Measurements from ENCODE around the gene APOB.
A peak's percentile ranks its signal among the peaks of the same experiment; 100 is the strongest.
"Not testable (repeated sequence)": the region's sequence is repeated elsewhere in the genome, so short reads cannot be mapped to it uniquely, and the experiment has no call there.

The APOB gene

DNA sequence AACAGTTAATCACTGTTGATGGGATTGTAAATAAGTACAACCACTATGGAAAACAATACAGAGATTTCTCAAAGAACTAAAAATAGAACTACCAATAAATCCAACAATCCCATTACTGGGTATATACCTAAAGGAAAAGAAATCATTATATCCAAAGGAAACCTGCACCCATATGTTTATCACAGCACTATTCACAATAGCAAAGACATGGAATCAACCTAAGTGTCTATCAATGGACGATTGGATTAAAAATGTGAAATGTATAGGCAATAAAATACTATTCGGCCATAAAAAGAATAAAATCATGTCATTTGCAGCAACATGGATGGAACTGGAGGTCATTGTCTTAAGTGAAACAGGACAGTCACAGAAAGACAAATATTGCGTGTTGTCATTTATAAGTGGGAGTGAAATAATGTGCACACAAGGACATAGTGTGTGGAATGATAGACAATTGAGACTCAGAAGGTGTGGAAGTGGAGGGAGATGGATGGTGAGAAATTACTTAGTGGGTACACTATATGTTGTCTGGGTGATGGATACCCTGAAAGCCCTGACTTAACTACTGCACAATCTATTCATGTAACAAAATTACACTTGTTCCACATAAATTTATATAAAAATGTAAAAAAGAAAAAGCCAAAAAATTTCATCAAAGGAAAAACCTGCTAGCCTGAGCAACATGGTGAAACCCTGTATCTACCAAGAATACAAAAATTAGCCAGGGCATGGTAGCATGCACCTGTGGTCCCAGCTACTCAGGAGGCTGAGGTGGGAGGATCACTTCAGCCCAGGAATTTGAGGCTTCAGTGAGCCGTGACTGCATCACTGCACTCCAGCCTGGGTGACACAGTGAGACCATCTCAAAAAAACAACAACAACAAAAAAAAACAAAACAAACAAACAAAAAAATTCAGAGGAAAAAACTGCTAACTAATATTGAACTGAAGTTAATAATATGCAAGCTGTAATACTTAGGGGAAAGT is 12.6 kb downstream of the APOB start:
- DNase-seq: no peak

DNA sequence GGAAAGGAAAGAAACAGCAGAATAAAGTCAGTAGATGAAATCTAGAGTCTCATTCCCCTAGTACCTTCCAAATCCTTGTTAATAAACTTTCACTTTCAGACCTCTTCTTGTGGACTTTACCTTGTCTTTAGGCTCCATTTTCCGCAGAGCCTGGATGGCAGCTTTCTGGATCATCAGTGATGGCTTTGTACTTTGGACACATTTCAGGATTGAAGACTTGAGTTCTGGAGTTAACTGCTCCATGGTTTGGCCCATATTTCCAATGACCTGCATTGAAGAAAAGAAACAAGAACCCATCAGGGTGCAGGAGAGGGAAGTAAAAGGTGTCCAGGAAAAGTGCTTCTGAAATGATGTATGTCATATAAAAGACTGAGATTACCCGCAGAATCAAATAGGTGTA is 14.4 kb downstream of the APOB start:
- DNase-seq: no peak

DNA sequence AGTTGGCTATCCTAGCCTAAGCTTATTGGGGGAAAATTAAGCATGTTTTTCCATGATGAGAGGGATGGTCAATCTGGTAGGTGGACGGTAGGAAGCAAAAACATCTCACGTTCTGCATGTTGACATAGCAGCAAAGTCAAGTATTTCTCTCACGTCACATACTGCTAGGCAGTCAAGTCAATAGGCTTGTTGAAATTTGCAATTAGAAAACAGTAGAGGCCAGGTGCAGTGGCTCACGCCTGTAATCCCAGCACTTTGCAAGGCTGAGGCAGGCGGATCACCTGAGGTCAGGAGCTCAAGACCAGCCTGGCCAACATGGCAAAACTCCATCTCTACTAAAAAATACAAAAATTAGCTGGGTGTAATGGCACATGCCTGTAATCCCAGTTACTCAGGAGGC is 14.9 kb downstream of the APOB start:
- DNase-seq: not testable (repeated sequence)

DNA sequence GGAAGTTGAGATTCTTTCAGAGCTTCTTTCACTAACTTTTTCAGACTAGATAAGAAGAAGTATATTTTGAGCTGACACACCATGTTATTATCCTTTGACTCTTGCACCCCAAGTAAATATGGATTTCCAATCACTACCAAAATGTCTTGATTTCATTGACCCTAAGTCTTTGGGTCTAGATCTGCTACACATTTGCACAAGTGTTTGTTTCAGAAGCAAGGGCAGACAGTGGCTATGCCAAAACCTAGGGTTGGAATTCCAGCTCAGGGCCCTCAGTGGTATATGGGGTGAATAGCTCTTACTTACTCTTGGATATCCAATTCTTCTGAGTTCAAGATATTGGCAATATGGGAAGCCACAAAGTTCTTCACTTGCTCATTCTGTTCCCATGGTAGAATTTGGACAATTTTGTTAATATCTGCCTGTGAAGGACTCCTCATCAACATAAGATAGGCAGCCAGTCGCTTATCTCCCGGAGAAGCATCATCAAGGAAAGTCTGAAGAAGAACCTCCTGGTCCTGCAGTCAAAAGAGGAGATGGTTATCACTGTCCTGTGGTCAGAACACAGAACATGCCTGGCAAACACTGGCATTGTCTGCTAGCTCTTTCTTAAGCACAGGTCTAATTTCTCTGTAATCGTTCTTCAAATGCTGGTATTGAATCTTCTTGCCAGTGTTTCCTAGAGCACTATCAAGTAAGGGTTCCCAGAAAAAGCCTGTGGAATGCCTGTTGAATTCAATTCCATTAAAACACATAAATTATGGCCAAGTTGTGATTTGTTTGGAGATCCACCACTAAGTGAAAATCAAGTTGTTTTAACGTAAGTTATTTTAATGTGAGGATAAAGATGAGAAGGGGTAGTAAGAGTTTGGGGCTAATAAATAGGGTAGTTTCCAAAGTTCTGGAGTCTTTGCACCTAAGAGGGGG is 15.6 kb downstream of the APOB start:
- DNase-seq: no peak

DNA sequence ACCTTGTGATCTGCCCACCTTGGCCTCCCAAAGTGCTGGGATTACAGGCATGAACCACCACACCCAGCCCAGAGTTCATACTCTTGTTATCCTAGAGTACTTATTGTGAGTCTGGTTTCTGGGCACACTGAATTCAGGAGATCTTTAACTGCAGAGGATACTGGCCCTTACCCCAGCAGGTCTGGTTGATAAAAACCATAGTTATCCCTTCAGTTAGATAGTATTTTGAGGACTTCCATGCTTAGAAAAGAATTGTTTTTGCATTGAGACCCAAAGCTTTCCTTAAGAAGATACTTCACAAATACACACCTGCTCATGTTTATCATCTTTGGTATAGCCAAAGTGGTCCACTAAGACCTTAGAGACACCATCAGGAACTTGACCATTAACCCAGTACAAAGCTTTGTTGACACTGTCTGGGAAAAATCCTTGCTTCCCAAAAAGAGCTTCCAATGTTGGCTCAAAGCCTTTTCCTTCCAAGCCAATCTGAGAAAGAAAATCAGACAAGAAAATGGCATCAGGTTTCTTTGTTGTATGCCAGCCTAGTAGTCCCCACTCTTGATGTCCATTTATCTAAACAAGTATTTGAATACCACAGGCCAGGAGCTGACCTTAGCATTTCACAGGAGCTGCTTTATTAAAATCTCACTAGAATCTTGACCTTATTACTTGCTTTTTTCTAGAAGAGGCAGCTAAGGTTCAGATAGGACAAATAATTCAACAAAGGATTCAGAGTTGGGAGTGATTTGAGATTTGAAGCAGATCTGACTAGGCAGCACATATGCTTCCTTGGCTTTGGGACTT is 17.2 kb downstream of the APOB start:
- DNase-seq: no peak

DNA sequence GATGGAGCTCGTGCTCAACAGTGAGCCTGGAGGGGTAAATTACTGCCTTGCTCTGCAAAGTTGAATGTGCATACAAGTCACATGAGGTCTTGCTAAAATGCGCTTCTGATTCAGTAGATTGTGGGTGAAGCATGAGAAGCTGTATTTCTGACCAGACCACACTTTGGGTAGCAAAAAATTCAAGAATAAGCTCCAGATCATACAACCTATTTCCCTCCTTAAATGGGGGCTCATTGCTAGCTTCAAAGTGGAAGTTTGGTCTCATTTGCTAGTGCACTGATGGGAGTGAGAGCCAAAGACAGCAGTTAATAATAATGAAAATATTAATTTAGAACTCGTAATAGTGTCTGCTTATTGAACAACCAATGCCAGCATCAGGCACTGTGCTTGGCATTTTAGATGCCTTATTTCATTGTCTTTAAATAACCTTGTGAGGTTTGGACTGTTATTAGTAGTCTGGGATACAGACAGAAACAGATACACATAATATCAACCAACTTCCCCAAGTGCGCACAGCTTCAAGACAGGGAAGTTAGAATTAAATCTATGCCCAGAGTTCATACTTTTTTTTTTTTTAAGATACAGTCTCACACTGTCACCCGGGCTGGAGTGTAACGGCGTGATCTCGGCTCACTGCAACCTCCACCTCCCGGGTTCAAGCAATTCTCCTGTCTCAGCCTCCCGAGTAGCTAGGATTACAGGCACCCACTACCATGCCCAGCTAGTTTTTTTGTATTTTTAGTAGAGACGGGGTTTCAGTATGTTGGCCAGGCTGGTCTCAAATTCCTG is 18.0 kb downstream of the APOB start:
- no peak for DNase-seq

DNA sequence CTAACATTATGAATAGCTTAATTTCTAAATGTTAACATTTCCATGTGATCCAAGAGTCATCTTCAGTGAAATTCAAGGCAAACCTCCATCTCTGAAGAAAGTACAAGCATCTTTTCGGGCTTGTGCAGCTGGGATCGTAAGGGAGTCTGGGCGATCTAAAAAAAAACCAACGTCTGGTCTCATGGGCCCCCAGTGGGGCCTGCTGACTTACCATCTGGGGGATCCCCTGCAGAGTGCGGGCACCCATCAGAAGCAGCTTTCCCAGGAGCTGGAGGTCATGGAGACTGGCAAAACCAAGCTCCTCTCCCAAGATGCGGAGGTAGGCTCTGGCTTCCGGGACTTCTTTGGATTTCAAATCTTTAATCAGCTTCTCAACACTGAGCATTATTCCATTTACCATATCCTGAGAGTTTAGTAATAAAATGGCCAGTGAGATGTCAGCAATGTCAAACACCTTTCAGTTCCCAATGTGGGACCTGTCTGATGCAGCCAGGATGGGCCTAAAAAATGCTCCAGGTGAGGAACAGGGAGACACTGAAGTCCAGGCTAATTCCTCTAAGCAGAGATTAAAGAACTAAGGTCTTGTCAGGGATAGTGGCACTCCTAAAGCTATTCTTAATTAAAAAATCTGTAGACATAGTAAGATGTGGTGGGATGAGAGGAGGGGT is 19.0 kb downstream of the APOB start:
- no peak for DNase-seq

DNA sequence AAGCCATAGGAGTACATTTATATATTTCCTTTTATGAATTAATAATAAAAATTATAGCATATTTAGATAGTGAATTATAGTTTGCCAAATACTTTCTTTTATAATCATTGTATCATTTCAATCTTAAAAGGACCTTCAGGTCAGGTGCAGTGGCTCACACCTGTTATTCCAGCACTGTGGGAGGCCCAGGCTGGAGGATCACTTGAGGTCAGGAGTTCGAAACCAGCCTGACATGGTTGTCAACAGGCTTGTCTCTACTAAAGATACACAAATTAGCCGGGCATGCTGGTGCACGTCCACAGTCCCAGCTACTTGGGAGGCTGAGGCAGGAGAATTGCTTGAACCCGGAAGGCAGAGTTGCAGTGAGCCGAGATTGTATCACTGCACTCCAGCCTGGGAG is 19.7 kb downstream of the APOB start:
- DNase-seq: no peak

DNA sequence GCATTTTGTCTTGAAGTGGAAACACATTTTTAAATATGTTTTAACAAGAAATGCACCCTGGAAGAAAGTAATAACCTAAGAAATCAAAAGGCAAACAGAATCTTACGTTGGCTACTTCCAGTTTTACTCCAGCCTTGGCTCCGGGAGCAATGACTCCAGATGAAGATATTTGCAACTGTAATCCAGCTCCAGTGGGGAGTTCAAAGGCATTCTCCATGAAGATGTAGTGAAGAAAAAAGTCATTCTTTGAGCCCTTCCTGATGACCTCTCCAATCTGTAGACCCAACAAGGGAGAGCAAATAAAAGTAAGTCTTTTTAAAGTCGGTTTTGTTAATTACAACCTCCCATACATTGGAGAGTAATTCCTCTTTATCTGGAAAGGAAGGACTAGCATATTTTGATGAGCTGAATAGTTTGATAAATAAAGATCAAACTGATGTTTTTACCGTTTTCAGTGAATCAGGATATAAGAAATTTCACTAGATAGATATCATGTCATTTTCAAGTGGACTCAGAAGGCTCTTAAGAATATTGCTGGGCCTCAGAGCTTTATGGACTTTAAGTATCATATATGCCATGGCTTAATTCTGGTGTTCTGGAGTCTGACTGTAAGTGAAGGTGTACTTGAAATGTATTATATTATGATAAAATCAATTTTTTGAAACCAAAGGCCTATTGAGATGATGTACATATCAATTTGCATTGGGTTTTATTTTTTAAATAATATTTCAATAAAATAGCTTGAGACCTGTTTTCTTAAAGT is 20.3 kb downstream of the APOB start:
- no peak for DNase-seq

DNA sequence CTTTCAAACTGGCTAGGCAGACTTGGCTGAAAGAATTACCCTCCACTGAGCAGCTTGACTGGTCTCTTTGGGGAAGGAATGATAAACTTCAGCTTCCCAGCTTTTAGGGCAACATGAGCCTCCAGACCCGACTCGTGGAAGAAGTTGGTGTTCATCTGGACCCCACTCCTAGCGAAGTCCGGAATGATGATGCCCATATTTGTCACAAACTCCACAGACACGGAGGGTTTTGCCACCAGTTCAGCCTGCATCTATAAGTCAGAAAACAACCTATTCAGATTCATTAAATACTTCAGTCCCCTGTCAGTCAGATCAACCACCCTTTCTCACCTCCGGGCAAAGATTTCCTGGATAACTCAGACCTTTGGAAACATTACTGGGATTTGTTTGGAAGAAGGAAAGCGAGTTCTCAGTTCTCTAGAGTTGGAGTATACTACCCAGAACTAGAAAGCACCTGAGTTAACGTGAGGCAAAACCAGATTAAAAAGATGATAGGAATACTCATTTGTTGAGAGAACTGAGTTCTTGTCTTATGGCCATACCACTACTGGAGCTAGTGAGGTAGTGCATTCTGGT is 21.0 kb downstream of the APOB start:
- no peak for DNase-seq

DNA sequence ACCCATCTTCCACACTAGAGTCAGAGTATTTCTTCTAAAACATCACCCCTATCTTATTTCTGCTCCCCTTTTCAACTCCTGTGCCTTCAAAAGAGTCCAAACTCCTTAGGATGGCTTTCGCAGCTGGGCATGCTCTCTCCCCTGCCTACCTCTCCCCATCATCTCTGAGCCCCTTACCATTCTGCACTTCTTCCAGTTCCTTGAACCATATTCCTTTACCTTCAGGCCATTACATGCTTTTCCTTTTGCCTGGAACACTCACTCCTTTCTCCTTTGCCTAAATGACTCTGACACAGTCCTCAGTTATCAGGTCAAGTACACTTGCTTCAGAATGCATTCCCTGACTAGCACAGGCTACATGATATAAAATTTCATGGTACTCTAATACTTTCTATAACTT is 22.4 kb downstream of the APOB start:
- DNase-seq: no peak

DNA sequence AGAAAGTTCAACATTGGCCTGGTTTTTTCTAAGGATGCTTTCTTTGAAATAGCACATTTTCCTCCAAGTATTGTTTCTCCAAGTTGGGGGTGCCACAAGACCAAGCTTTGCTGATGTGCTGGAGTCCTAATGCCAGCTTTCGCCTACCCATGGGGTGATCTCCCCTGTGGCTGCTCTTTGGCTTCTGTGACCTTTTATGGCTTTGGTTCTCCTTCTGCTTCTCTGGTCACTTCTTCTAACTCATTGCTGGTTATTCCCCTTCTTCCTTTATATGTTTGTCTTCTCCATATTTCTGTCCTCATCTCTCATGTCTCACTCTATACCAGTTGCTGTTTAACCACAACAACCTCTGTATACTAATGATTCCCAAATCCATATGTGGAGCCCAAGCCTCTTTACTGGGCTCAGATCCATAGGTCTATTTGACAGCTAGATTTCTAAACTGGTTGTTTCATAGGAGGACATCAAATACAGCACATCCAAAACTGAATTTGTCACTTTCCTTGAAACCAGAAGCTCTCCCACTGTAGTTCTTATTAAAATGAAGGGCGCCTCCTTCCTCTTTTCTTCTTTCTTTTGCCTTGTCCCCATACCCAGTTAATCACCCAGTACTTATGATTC is 23.1 kb downstream of the APOB start:
- DNase-seq: no peak

DNA sequence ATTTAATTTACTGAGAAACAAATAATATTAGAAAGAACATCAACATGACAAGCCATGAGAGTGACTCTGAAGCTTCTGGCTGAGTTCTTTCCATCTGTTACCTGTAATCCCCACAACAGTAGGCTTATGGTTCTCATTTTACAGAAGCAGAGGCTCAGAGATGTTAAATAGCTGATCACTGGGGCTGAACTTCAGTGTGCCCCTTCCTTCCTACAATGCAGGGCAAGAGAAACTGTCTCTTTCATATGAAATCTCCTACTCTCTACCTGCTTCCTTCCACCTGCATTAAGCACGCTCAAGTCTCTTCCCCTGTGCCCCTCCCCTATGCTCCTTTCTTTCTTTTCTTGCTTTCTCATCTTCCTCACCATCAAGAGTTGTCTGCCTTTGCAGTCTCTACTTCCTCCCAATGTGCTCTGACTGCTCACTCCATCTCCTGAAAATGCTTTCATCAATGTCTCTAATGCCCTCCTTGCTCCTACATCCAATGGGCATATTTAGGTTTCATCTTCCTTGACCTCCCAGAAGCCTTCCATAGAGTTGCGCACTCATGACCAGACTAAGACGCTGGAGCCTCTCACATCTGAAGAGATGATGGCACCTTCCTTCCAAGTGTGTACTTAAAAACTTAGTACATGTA is 23.7 kb downstream of the APOB start:
- DNase-seq: peak in 1 of 2 experiments; percentile 50

DNA sequence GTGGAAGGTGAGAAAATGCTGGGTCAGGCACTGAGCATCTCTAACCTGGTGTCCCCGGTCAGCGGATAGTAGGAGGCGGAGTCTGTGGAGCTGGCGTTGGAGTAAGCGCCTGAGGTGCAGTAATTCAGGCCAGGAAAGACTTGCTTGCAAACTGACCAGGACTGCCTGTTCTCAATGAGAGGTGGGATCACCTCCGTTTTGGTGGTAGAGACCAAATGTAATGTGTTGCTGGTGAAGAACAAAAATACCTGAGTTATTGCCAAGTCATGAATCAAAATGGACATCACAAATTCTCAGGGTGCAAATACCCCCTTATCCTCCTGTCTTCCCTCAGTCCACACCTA is 24.2 kb downstream of the APOB start:
- no peak for DNase-seq

DNA sequence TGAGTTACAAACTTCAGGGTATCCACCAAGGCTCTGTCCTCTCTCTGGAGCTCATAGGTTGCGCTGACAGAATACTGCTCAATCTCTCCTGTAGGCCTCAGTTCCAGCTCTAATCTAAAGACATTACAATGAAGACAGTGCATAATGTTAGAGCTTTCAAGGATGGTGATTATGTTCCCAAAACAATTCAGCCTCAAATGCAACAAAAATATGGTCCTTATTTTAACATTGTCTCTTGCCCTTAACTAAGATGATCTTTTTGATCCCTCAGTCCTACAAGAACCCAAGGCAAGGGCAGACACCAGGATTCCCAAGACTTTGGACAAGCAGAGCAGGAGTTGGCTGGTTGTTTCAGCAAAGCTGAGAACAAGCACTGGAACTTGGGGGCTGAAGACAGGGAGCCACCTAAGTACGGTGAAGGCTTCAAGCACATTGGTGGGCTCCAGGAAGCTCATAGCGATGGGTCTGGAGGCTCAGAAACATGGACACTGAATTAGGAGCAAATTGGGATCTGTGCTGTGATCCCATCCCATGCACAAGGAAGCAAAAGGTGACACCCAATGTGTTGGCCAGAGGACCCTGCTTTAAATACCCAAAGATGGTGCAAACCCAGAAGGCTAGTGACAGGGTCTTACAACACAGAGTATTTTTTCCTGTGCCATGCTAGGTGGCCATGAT is 24.7 kb downstream of the APOB start:
- no peak for DNase-seq

DNA sequence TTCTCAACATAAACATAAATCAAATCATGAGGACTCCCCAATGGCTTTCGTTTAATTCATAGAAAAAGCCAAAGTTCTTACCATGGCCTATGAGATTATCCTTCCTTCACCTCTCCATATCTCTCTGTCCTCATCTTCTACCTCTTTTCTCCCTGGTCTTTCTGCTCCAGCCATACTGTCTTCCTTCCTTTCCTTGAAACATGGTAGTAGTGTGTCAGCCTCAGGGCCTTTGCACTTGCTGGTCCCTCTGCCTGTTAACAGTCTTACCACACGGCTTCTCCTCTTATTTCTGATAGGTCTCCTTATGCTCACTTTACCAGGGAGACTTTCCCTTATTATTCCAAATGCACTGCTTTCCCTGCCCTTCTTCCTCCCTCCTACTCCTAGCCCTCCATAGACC is 25.6 kb downstream of the APOB start:
- no peak for DNase-seq

DNA sequence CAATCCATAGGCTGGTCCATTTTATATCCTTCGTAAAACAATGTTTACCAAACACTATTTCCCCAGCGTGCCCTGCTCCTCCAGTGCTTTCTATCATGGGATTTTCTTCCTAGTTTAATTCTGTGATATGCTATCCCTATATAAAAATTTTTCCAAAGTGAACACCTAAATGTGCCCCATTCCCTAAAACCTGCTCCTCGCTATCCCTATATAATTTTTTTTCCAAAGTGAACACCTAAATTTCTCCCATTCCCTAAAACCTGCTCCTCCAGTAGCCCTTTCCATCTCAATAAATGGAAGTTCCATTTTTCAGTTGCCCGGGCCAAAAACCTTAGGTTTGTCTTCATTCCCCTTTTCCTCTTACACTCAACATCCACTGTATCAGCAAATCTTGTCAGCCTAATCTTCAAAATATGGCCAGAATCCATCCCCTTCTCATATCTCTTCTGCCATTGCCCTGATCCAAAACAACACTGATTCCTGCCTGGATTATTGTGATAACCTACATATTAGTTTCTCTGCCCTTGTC is 26.1 kb downstream of the APOB start:
- DNase-seq: no peak

DNA sequence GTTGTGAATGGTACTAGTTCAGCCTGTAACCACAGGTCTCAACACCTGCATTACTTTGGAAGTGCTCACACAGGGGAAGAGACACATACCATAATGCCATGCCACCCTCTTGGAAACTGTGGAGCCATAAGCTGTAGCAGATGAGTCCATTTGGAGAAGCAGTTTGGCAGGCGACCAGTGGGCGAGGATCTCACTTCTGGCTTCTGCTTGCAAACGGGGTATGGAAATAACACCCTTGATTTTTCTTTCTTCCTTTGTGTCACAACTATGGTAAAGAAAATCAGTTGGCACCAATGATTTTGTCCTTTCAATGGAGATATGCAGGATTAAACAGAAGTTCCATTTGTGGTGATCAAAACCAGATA is 28.6 kb downstream of the APOB start:
- DNase-seq: no peak
